A673 (cell line): ENCODE results near the gene FGFR4. TPM values are rescaled to one million over a fixed set of nuclear protein-coding genes. Genes with fewer than 3 reads are reported as not detected.

Experiments
- BruUV-seq: library from RNA; stranded (reverse); fragments of 400-500 nt; replicated peaks from 2 replicates; lab custom pipeline; 2021; lab: Mats Ljungman, UMichigan
- CTCF ChIA-PET: fragments of 300-600 bp; sonication (Branson Sonifier 250); formaldehyde crosslinking; loops from one replicate; lab custom pipeline; 2022; ENCODE audit warnings: antibody characterized with exemption; lab: Charles Lee
- POLR2A ChIA-PET: fragments of 300-600 bp; sonication (Branson Sonifier 250); formaldehyde crosslinking; loops from one replicate; lab custom pipeline; 2022; ENCODE audit warnings: antibody characterized with exemption; ENCODE audit not compliant: low non-redundant PET; lab: Charles Lee
- DNase-seq: peaks from one replicate; pipeline ENCODE4 v3.0.0-alpha.2; 2015; ENCODE audit warnings: low spot score
- H3K27ac ChIP-seq: fragments of 200-600 bp; sonication (generic); 2 replicates; pipeline ENCODE4 v1.5.1; 2016; ENCODE audit warnings: mixed run types, low read depth, mild to moderate bottlenecking, mixed read lengths, antibody characterized with exemption, low read length; ENCODE audit not compliant: poor library complexity, severe bottlenecking
- H3K27me3 ChIP-seq: fragments of 200-600 bp; sonication (generic); replicated peaks from 2 replicates; pipeline ENCODE4 v1.6.1; 2017; ENCODE audit warnings: mixed run types, low read depth, mild to moderate bottlenecking, mixed read lengths, antibody characterized with exemption, low read length; ENCODE audit not compliant: insufficient read depth, poor library complexity
- H3K36me3 ChIP-seq: fragments of 200-600 bp; sonication (generic); 2 replicates; pipeline ENCODE4 v1.6.1; 2016; ENCODE audit warnings: mixed run types, mild to moderate bottlenecking, mixed read lengths, antibody characterized with exemption, low read length; ENCODE audit not compliant: insufficient read depth, poor library complexity, severe bottlenecking
- H3K4me1 ChIP-seq: fragments of 200-600 bp; sonication (generic); 2 replicates; pipeline ENCODE4 v1.6.1; 2017; ENCODE audit warnings: mixed run types, mild to moderate bottlenecking, mixed read lengths, antibody characterized with exemption, low read length; ENCODE audit not compliant: insufficient read depth, poor library complexity, severe bottlenecking
- H3K4me3 ChIP-seq: fragments of 200-600 bp; sonication (generic); 2 replicates; pipeline ENCODE4 v1.5.1; 2016; ENCODE audit warnings: low read depth, mixed run types, mild to moderate bottlenecking, mixed read lengths, low read length; ENCODE audit not compliant: poor library complexity, severe bottlenecking
- H3K9me3 ChIP-seq: fragments of 200-600 bp; sonication (generic); 2 replicates; pipeline ENCODE4 v1.6.1; 2016; ENCODE audit warnings: mixed run types, low read depth, mild to moderate bottlenecking, mixed read lengths, antibody characterized with exemption, low read length; ENCODE audit not compliant: poor library complexity, severe bottlenecking
- CTCF ChIP-seq: fragments of 300-800, 200-600 bp; sonication (generic); conservative IDR thresholded peaks from 2 replicates; pipeline ENCODE4 v1.5.1; 2017; ENCODE audit warnings: low read depth, mild to moderate bottlenecking, antibody characterized with exemption, low read length, moderate library complexity, mixed read lengths
- EZH2 ChIP-seq: fragments of 200-600 bp; sonication (generic); IDR thresholded peaks from 2 replicates; pipeline ENCODE4 v1.6.1; 2017; ENCODE audit warnings: borderline replicate concordance, low read depth, mild to moderate bottlenecking, mixed read lengths, antibody characterized with exemption, low read length; ENCODE audit not compliant: poor library complexity, severe bottlenecking
- intact Hi-C: fragments of 100-400 bp; cut with micrococcal nuclease; formaldehyde crosslinking; loops from one replicate; pipeline ENCODE4 v1.10.0; 2022; ENCODE audit not compliant: unreplicated experiment
- total RNA-seq: library from RNA; stranded (reverse); gene quantifications from 2 replicates; pipeline ENCODE4 v1.2.3, GENCODE V29; 2021

FGFR4 gene
- total RNA-seq, 1 experiment from 2014 or later, result 17.2 TPM

GRCh38 chr5:177067503-177067902 lies 19.2 kb upstream of the FGFR4 start:
- Histone ChIP-seq H3K36me3 (peaks cover 5% of the 10 kb centered on the region), H3K9me3 (no peaks in the 10 kb centered on the region), H3K27ac (no peak overlapping the region), H3K27me3 (no peaks in the 10 kb centered on the region), H3K4me3 (no peak overlapping the region), H3K4me1 (no peaks in the 10 kb centered on the region)
- no TSS peak for BruUV-seq
- DNase-seq, result no peak
- TF ChIP-seq EZH2, result no peak
- TF ChIP-seq CTCF, result no peak
- CTCF ChIA-PET, result no interaction called here
- POLR2A ChIA-PET, result no interaction called here
- intact Hi-C loops, result no loop called here

- H3K27ac ChIP-seq, result no peak overlapping the region
- intact Hi-C loops, result no loop called here
- ChIA-PET POLR2A (no interaction called here), CTCF (interaction anchor here (0.6 to 1.4 kb wide), 5 partner anchors 39 to 488 kb away, joined by 3 to 15 read pairs (median 3); no protein-coding TSS in a partner anchor)
- no peaks in the 10 kb centered on the region for H3K27me3 ChIP-seq
- no peak for DNase-seq
- H3K9me3 ChIP-seq, result no peaks in the 10 kb centered on the region
- no TSS peak for BruUV-seq
- TF ChIP-seq EZH2 (no peak), CTCF (no peak)
- H3K4me3 ChIP-seq, result no peak overlapping the region
- H3K36me3 ChIP-seq, result no peaks in the 10 kb centered on the region
- H3K4me1 ChIP-seq, result no peaks in the 10 kb centered on the region
These were observed 16.1 kb upstream of the FGFR4 start for GRCh38 chr5:177070536-177071191.

- intact Hi-C loops, result no loop called here
- H3K9me3 ChIP-seq, result no peaks in the 10 kb centered on the region
- POLR2A ChIA-PET, result no interaction called here
These were observed 14.9 kb upstream of the FGFR4 start for GRCh38 chr5:177071666-177072385.

More at GRCh38 chr5:177071666-177072385, 14.9 kb upstream of the FGFR4 start:
- Histone ChIP-seq H3K4me1 (no peaks in the 10 kb centered on the region), H3K36me3 (no peaks in the 10 kb centered on the region), H3K27me3 (no peaks in the 10 kb centered on the region), H3K4me3 (no peak overlapping the region), H3K27ac (no peak overlapping the region)
- peak; percentile 86 for DNase-seq
- BruUV-seq, result no TSS peak
- TF ChIP-seq EZH2 (no peak), CTCF (peak; percentile 86)
- CTCF ChIA-PET, result interaction anchor here (0.5 to 1.4 kb wide), 8 partner anchors 14 to 487 kb away, joined by 3 to 15 read pairs (median 4); partner anchors contain the start of gene FGFR4
